Fibroblast of mammary gland (primary cell): ENCODE measurements around the gene PDZRN4.
"Not testable (repeated sequence)": the region's sequence is repeated elsewhere in the genome, so short reads cannot be mapped to it uniquely, and the experiment has no call there.

ENCODE experiments used
- DNase-seq: peaks from one replicate; pipeline ENCODE4 v3.0.0-alpha.2; 2010; ENCODE audit warnings: low read depth
- H3K4me3 ChIP-seq: 2 replicates; pipeline ENCODE4 v1.5.1; 2011; ENCODE audit warnings: low read depth, mild to moderate bottlenecking, low read length, moderate library complexity; ENCODE audit not compliant: control insufficient read depth
- TF ChIP-seq, protein P1 (sequence below): conservative IDR thresholded peaks from 2 replicates; pipeline ENCODE4 v1.5.1; 2011; ENCODE audit warnings: low read depth, low read length, inconsistent platforms; ENCODE audit not compliant: control insufficient read depth, insufficient read depth

Gene PDZRN4

DNA sequence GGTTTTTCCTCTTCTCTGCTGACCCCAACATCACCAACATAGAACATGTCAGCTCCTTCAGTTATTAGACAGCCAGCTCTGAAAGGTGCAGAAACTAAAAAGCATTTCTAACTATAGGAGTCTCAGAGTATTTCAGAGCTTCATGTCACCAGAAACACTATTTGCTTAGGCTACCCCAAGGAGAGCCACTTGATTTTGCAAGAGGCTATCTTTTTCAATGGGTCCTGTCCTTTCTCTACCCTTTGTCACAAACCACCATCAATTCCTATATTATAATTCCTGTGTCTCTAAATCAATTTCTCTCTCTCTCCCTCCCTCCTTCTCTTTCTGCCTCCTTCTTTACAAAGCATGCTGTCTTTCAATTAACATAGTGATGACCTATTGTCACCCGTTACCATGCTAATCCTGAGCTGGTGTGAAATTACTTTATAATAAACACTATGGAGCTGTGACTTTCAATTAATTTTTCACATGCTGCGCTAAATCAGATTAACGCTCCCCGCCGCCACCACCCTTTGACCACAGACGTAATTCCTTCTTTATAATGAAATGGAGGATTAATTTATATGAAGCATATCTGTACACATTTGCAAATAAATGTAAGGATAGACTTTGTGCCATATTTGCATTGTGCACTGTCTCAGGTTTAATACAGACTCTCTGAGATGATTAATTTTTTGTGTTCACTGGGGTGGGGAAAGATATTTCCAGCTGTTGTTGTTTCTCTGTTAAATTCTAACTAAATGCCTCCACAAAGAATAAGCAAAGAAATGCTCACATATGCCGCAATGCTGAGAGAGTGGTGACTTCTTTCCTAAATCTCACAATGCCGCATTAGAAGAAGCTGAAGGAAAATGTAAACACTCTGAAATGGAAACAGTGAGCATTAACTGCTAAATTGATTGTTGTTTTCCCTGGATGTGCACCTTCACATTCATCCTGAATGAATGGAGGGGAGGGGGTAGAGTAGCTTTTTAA, 418.6 kb downstream of the PDZRN4 start:
- no peak for DNase-seq
- TF ChIP-seq, protein P1, sequence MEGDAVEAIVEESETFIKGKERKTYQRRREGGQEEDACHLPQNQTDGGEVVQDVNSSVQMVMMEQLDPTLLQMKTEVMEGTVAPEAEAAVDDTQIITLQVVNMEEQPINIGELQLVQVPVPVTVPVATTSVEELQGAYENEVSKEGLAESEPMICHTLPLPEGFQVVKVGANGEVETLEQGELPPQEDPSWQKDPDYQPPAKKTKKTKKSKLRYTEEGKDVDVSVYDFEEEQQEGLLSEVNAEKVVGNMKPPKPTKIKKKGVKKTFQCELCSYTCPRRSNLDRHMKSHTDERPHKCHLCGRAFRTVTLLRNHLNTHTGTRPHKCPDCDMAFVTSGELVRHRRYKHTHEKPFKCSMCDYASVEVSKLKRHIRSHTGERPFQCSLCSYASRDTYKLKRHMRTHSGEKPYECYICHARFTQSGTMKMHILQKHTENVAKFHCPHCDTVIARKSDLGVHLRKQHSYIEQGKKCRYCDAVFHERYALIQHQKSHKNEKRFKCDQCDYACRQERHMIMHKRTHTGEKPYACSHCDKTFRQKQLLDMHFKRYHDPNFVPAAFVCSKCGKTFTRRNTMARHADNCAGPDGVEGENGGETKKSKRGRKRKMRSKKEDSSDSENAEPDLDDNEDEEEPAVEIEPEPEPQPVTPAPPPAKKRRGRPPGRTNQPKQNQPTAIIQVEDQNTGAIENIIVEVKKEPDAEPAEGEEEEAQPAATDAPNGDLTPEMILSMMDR: no peak
- H3K4me3 ChIP-seq: no peak overlapping the region

DNA sequence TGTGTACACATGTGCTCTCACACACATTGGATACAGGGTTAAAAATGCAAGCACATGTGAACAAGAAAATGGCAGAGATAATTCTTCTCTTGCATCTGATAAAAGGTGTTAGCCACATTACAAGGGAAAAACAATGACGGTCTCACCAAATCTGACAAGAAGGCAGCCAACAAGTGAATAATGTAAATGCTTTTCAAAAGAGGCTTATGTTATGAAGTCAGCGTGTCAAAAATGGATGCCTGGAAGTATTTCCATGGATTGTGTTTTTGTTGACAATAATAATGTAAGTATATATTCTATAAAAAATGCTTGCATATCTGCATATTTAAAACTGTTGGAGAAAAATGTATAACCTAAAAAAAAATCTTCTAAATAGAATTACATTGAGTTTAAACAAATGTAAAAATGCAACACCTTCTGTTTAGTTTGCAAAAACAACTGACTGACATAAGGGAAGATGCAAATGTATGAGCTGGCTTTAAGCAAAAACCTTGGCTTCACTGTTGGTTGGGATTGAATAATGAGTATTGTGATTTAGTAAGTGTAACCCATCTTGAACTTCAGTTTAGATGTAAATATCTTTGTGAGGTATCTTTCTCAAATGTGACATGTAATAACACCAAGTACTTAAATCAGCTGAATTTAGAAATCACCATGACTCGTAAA, 424.9 kb downstream of the PDZRN4 start:
- DNase-seq: no peak
- H3K4me3 ChIP-seq: no peak overlapping the region
- TF ChIP-seq, protein P1: no peak

DNA sequence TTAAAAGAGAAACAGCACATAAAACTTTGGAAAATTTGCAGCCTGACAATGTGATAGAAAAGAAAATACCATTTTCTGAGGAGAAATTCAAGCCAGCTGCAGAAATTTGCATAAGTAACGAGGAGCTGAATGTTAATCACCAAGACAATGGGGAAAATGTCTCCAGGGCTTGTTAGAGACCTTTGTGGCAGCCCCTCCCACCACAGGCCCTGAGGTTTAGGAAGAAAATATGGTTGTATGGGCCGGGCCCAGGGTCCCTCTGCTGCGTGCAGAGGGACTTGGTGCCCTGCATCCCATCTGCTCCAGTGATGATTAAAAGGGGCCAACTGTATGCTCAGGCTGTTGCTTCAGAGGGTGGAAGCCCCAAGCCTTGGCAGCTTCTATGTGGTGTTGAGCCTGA, 427.1 kb downstream of the PDZRN4 start:
- DNase-seq, H3K4me3 ChIP-seq: not testable (repeated sequence)

DNA sequence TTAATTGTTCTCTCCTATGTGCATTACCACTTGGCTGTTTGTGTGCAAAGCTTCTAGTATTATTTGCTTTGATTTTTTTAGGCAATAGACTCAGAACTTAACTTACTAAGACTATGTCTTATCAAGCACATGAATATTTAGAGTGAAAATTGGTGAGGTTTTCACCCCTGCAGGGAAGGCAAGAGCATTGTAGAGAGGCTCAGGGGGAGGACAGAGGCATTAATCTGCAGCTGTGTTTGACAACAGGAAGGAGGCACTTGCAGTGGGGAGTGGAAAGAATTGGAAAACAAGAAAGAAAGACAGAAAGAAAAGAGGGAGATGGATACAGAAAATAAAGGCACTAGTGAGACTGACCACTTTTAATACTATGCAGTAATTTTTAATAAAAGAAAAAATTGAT, 431.6 kb downstream of the PDZRN4 start:
- H3K4me3 ChIP-seq: no peak overlapping the region
- TF ChIP-seq, protein P1: no peak
- no peak for DNase-seq

DNA sequence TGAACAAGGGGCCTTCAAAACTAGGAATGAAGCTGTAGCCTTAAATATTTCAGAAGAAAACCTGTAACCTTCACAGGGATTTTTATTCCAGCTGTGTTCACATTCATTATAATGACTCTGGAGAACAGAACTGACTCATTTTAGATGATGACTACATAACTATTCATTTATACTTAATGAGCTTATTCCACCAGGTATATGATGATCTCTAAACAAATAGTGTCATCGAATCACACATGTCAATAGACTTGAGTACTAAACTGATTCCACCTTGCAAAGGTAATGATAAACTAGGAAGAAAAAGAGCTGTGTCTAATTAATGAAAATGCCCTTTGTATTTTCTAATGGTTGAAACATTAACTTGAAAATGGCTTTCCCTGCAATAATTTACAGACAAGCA, 433.2 kb downstream of the PDZRN4 start:
- TF ChIP-seq, protein P1: no peak
- no peak overlapping the region for H3K4me3 ChIP-seq
- DNase-seq: no peak
